ENCODE measurements around the gene RNPEPL1.

Gene RNPEPL1

GRCh38 chr2:240626531-240627300 is 58.4 kb downstream of the RNPEPL1 start:
- no peak for DNase-seq (ENCODE audit: low spot score)

- no peak for DNase-seq (ENCODE audit: low spot score)
Measured at GRCh38 chr2:240627736-240628506, 59.6 kb downstream of the RNPEPL1 start.

GRCh38 chr2:240628507-240628807 is 60.2 kb downstream of the RNPEPL1 start:
- DNase-seq (ENCODE audit: low spot score) = no peak

GRCh38 chr2:240628808-240629618 is 60.7 kb downstream of the RNPEPL1 start:
- no peak for DNase-seq (ENCODE audit: low spot score)

DNA sequence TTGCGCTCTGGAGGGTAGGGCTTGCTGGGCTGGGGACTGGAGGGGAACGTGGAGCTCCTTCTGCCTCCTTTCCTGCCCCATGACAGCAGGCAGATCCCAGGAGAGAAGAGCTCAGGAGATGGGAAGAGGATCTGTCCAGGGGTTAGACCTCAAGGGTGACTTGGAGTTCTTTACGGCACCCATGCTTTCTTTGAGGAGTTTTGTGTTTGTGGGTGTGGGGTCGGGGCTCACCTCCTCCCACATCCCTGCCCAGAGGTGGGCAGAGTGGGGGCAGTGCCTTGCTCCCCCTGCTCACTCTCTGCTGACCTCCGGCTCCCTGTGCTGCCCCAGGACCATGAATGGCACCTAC is 61.3 kb downstream of the RNPEPL1 start:
- DNase-seq (ENCODE audit: low spot score) = no peak

GRCh38 chr2:240629968-240630770 is 61.9 kb downstream of the RNPEPL1 start:
- no peak for DNase-seq (ENCODE audit: low spot score)

Data from AG08396 (cell line).